GM12878 (cell line): ENCODE measurements around the gene NCBP1. TPM values are rescaled to one million over a fixed set of nuclear protein-coding genes. Genes with fewer than 3 reads are reported as not detected.

ENCODE experiments used
- ASH2L ChIP-seq: fragments of 300-600, 200-600 bp; sonication (generic); IDR thresholded peaks from 2 replicates; pipeline ENCODE4 v1.6.1; 2017; ENCODE audit warnings: low read depth, mild to moderate bottlenecking, borderline replicate concordance
- ATF7 ChIP-seq: fragments of 450-650 bp; IDR thresholded peaks from 2 replicates; pipeline ENCODE4 v1.6.1; 2016; ENCODE audit warnings: low read depth, mild to moderate bottlenecking
- CBX3 ChIP-seq: fragments of 200-600 bp; sonication (generic); IDR thresholded peaks from 2 replicates; pipeline ENCODE4 v1.6.1; 2016; ENCODE audit warnings: low read depth, borderline replicate concordance
- CHD1 ChIP-seq: IDR thresholded peaks from 2 replicates; pipeline ENCODE4 v1.6.1; 2012; ENCODE audit warnings: low read depth, low read length, improper control_type of control experiment
- FOXM1 ChIP-seq: IDR thresholded peaks from 2 replicates; pipeline ENCODE4 v1.6.1; 2012; ENCODE audit warnings: low read depth, mild to moderate bottlenecking, inconsistent platforms, low read length, moderate library complexity
- IKZF2 ChIP-seq, 2 experiments: fragments of 450-650 bp; IDR thresholded peaks; 2 replicates each; pipeline ENCODE4 v1.6.1; 2017; ENCODE audit warnings: mild to moderate bottlenecking in 2 of 2, moderate library complexity in 2 of 2
- MXI1 ChIP-seq: fragments of 150-350 bp; IDR thresholded peaks from 2 replicates; pipeline ENCODE4 v1.6.1; 2011; ENCODE audit warnings: low read depth, mild to moderate bottlenecking, inconsistent platforms, low read length, improper control_type of control experiment
- NFXL1 ChIP-seq: fragments of 450-650 bp; IDR thresholded peaks from 2 replicates; pipeline ENCODE4 v1.6.1; 2017; ENCODE audit warnings: antibody characterized with exemption, mild to moderate bottlenecking, borderline replicate concordance
- NFYA ChIP-seq: IDR thresholded peaks from 2 replicates; pipeline ENCODE4 v1.6.1; 2011; ENCODE audit warnings: low read depth, mild to moderate bottlenecking, low read length, improper control_type of control experiment, borderline replicate concordance
- NR2C1 ChIP-seq: fragments of 450-650 bp; IDR thresholded peaks from 2 replicates; pipeline ENCODE4 v1.6.1; 2017; ENCODE audit warnings: antibody characterized with exemption, mild to moderate bottlenecking, moderate library complexity
- NR2C2 ChIP-seq: IDR thresholded peaks from 2 replicates; pipeline ENCODE4 v1.6.1; 2011; ENCODE audit warnings: borderline replicate concordance, low read depth; ENCODE audit not compliant: control insufficient read depth, insufficient read length
- POLR2A ChIP-seq: IDR thresholded peaks from 2 replicates; pipeline ENCODE4 v1.6.1; 2011; ENCODE audit warnings: low read depth, mild to moderate bottlenecking, low read length
- POLR2AphosphoS2 ChIP-seq: IDR thresholded peaks from 2 replicates; pipeline ENCODE4 v1.6.1; 2011; ENCODE audit warnings: low read depth, mild to moderate bottlenecking, low read length, improper control_type of control experiment, moderate library complexity
- POU2F2 ChIP-seq: IDR thresholded peaks from 3 replicates; pipeline ENCODE4 v1.6.1; 2011; ENCODE audit warnings: low read depth, mild to moderate bottlenecking, low read length, borderline replicate concordance
- RAD51 ChIP-seq: fragments of 450-650 bp; IDR thresholded peaks from 2 replicates; pipeline ENCODE4 v1.6.1; 2016; ENCODE audit warnings: moderate library complexity, mild to moderate bottlenecking, inconsistent platforms
- SIN3A ChIP-seq: IDR thresholded peaks from 2 replicates; pipeline ENCODE4 v1.6.1; 2012; ENCODE audit warnings: low read depth, low read length, improper control_type of control experiment
- TCF12 ChIP-seq: IDR thresholded peaks from 2 replicates; pipeline ENCODE4 v1.6.1; 2011; ENCODE audit warnings: low read depth, mild to moderate bottlenecking, low read length
- ZNF217 ChIP-seq: fragments of 450-650 bp; IDR thresholded peaks from 2 replicates; pipeline ENCODE4 v1.6.1; 2017; ENCODE audit warnings: antibody characterized with exemption, mild to moderate bottlenecking
- ZNF24 ChIP-seq: fragments of 450-650 bp; IDR thresholded peaks from 2 replicates; pipeline ENCODE4 v1.6.1; 2017; ENCODE audit warnings: antibody characterized with exemption, mild to moderate bottlenecking
- ZNF274 ChIP-seq: IDR thresholded peaks from one replicate; pipeline ENCODE4 v1.8.0; 2011; ENCODE audit not compliant: insufficient read length, insufficient read depth
- ZNF622 ChIP-seq: fragments of 450-650 bp; IDR thresholded peaks from 2 replicates; pipeline ENCODE4 v1.6.1; 2017; ENCODE audit warnings: mild to moderate bottlenecking, inconsistent platforms
- polyA plus RNA-seq, 11 experiments: library from polyadenylated mRNA; depleted of rRNA in 4 of 11; unstranded in 6 of 11; stranded (reverse) in 5 of 11; fragments of >200 nt; fragmentation: Nextera tagmentation in 4 of 11; fragmentation: Illumina TruSeq in 1 of 11; extraction: Ambion mirVana in 4 of 11; extraction: Trizol in 1 of 11; gene quantifications; 1 replicate in 1 of 11; 2 replicates in 10 of 11; pipeline versions ENCODE4 v1.2.1 to v1.2.3, GENCODE V29; 2011 to 2016; ENCODE audit warnings: inconsistent platforms in 2 of 11, missing spikeins in 2 of 11, low read depth in 1 of 11
- total RNA-seq, 4 experiments: library from RNA; depleted of rRNA in 3 of 4; stranded (reverse); fragments of >200 nt in 3 of 4; fragmentation: Illumina TruSeq in 1 of 4; extraction: Trizol in 1 of 4; gene quantifications; 2 replicates each; pipeline versions ENCODE4 v1.2.1 to v1.2.3, GENCODE V29; 2013 to 2021
- TF ChIP-seq, protein P1 (sequence below): fragments of 450-650 bp; IDR thresholded peaks from 2 replicates; pipeline ENCODE4 v1.6.1; 2017; ENCODE audit warnings: mild to moderate bottlenecking, moderate library complexity
- TF ChIP-seq, protein P2 (sequence below): IDR thresholded peaks from 2 replicates; pipeline ENCODE4 v1.6.1; 2012; ENCODE audit warnings: low read depth, low read length, improper control_type of control experiment
- TF ChIP-seq, protein P3 (sequence below): fragments of 450-650 bp; IDR thresholded peaks from 2 replicates; pipeline ENCODE4 v1.6.1; 2017; ENCODE audit warnings: low read depth, mild to moderate bottlenecking, moderate library complexity

NCBP1 gene
- total and polyA plus RNA-seq, 10 of the 15 experiments (the other 5 are each of a cell fraction or from before 2014, with no cell fraction given) = 14.7 to 70.9 (median 36.0) TPM

DNA sequence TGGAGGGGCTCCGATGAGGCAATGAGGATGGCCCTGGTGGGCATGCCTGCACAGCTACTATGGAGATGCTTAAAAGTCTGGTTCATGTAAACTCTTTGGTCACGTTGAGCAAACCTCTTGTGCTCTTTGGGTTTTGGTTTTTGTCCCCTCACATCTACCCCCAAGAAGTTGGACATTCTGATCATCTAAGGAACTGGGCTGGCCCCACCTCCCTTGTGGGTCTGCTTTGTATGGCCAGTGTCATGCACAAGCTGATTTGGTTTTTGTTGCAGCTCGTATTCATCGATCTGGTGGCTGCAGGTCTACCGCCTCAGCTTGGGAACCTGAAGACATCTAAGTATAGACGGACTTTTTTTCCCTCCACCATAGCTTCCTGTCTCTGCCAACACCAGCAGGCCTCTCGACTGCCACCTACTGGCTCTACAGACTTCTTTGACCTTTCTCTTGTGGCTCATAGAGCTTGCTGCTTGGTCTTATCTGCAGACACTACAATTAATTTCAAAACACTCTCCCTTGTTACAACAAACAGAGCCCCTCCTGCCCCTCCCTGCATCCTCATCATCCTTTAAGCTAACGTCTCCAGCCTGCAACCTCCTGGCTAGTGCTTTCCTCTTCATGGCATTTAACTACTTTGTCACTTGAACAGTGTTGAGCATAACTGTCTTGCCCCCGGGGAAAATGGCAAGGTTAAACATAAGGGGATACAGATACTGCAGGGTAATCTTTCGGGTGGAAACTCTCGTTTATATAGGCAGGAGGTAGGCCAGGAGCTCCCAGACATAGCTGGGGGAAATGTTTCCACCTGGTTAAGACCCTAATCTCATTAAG, 34.9 kb upstream of the NCBP1 start (continued):
- TF ChIP-seq NFXL1 = no peak
- TF ChIP-seq ZNF217 = no peak
- TF ChIP-seq, protein P1, sequence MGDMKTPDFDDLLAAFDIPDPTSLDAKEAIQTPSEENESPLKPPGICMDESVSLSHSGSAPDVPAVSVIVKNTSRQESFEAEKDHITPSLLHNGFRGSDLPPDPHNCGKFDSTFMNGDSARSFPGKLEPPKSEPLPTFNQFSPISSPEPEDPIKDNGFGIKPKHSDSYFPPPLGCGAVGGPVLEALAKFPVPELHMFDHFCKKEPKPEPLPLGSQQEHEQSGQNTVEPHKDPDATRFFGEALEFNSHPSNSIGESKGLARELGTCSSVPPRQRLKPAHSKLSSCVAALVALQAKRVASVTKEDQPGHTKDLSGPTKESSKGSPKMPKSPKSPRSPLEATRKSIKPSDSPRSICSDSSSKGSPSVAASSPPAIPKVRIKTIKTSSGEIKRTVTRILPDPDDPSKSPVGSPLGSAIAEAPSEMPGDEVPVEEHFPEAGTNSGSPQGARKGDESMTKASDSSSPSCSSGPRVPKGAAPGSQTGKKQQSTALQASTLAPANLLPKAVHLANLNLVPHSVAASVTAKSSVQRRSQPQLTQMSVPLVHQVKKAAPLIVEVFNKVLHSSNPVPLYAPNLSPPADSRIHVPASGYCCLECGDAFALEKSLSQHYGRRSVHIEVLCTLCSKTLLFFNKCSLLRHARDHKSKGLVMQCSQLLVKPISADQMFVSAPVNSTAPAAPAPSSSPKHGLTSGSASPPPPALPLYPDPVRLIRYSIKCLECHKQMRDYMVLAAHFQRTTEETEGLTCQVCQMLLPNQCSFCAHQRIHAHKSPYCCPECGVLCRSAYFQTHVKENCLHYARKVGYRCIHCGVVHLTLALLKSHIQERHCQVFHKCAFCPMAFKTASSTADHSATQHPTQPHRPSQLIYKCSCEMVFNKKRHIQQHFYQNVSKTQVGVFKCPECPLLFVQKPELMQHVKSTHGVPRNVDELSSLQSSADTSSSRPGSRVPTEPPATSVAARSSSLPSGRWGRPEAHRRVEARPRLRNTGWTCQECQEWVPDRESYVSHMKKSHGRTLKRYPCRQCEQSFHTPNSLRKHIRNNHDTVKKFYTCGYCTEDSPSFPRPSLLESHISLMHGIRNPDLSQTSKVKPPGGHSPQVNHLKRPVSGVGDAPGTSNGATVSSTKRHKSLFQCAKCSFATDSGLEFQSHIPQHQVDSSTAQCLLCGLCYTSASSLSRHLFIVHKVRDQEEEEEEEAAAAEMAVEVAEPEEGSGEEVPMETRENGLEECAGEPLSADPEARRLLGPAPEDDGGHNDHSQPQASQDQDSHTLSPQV = no peak
- TF ChIP-seq MXI1 = 0 out of 2 replicates have a peak, but pooled peaks have one; percentile 30
- TF ChIP-seq IKZF2 (IDR thresholded peaks at IDR 0.05) = 0 out of 4 replicates have a peak, but pooled peaks of 1 of the 2 experiments have one; percentile 13
- no peak for TF ChIP-seq FOXM1
- no peak for TF ChIP-seq CBX3
- TF ChIP-seq NR2C1 = no peak
- no peak for TF ChIP-seq CHD1
- no peak for TF ChIP-seq POU2F2
- no peak for TF ChIP-seq ATF7
- TF ChIP-seq ASH2L = no peak
- no peak for TF ChIP-seq ZNF24
- no peak for TF ChIP-seq TCF12
- no peak for TF ChIP-seq ZNF274
- TF ChIP-seq NR2C2 = no peak
- no peak for TF ChIP-seq POLR2A
- no peak for TF ChIP-seq ZNF622
- TF ChIP-seq NFYA = no peak
- TF ChIP-seq, protein P2, sequence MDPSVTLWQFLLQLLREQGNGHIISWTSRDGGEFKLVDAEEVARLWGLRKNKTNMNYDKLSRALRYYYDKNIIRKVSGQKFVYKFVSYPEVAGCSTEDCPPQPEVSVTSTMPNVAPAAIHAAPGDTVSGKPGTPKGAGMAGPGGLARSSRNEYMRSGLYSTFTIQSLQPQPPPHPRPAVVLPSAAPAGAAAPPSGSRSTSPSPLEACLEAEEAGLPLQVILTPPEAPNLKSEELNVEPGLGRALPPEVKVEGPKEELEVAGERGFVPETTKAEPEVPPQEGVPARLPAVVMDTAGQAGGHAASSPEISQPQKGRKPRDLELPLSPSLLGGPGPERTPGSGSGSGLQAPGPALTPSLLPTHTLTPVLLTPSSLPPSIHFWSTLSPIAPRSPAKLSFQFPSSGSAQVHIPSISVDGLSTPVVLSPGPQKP = no peak
- no peak for TF ChIP-seq RAD51
- TF ChIP-seq POLR2AphosphoS2 = no peak
- TF ChIP-seq SIN3A = no peak
- TF ChIP-seq, protein P3, sequence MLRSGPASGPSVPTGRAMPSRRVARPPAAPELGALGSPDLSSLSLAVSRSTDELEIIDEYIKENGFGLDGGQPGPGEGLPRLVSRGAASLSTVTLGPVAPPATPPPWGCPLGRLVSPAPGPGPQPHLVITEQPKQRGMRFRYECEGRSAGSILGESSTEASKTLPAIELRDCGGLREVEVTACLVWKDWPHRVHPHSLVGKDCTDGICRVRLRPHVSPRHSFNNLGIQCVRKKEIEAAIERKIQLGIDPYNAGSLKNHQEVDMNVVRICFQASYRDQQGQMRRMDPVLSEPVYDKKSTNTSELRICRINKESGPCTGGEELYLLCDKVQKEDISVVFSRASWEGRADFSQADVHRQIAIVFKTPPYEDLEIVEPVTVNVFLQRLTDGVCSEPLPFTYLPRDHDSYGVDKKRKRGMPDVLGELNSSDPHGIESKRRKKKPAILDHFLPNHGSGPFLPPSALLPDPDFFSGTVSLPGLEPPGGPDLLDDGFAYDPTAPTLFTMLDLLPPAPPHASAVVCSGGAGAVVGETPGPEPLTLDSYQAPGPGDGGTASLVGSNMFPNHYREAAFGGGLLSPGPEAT = no peak
